Muscle of leg (tissue), 11 donors: Measurements from ENCODE around the gene TBC1D2B. TPM values are rescaled to one million over a fixed set of nuclear protein-coding genes. Genes with fewer than 3 reads are reported as not detected.

ENCODE experiments used
- DNase-seq: peaks from one replicate; pipeline ENCODE4 v3.0.0; 2013
- H3K27ac ChIP-seq: one replicate; pipeline ENCODE4 v1.5.1; 2013; ENCODE audit warnings: mild to moderate bottlenecking, low read length, control low read depth
- H3K27me3 ChIP-seq: one replicate; pipeline ENCODE4 v1.6.1; 2013; ENCODE audit warnings: low read length; ENCODE audit not compliant: control insufficient read depth, insufficient read depth
- H3K36me3 ChIP-seq: one replicate; pipeline ENCODE4 v1.6.1; 2013; ENCODE audit warnings: low read length; ENCODE audit not compliant: control insufficient read depth, insufficient read depth
- H3K4me1 ChIP-seq: one replicate; pipeline ENCODE4 v1.6.1; 2013; ENCODE audit warnings: low read length; ENCODE audit not compliant: control insufficient read depth, insufficient read depth
- H3K4me3 ChIP-seq: one replicate; pipeline ENCODE4 v1.5.1; 2013; ENCODE audit warnings: low read length, control low read depth
- H3K9me3 ChIP-seq: replicated peaks from 2 replicates; pipeline ENCODE4 v1.6.1; 2013; ENCODE audit warnings: low read depth, low read length; ENCODE audit not compliant: control insufficient read depth
- WGBS: methylation state at CpG from one replicate; pipeline ENCODE4 v1.1.5; 2013; ENCODE audit warnings: missing lambda C conversion rate; ENCODE audit not compliant: insufficient coverage; 5-methylcytosine and 5-hydroxymethylcytosine counted together
- polyA plus RNA-seq, 8 donors: library from polyadenylated mRNA; unstranded; fragments of 120-200 nt; gene quantifications; one replicate each; pipeline versions ENCODE4 v1.2.1 to v1.2.3, GENCODE V29; 2013; ENCODE audit warnings: inconsistent platforms in 1 of 8, low replicate concordance in 1 of 8; ENCODE audit not compliant: insufficient read length in 8 of 8, insufficient read depth in 1 of 8
- total RNA-seq: library from RNA; stranded (reverse); fragments of 120-200 nt; gene quantifications from one replicate; pipeline ENCODE4 v1.2.4, GENCODE V29; 2013

The TBC1D2B gene
- total and polyA plus RNA-seq, 9 donors: 21.5 to 38.4 (median 29.8) TPM

DNA sequence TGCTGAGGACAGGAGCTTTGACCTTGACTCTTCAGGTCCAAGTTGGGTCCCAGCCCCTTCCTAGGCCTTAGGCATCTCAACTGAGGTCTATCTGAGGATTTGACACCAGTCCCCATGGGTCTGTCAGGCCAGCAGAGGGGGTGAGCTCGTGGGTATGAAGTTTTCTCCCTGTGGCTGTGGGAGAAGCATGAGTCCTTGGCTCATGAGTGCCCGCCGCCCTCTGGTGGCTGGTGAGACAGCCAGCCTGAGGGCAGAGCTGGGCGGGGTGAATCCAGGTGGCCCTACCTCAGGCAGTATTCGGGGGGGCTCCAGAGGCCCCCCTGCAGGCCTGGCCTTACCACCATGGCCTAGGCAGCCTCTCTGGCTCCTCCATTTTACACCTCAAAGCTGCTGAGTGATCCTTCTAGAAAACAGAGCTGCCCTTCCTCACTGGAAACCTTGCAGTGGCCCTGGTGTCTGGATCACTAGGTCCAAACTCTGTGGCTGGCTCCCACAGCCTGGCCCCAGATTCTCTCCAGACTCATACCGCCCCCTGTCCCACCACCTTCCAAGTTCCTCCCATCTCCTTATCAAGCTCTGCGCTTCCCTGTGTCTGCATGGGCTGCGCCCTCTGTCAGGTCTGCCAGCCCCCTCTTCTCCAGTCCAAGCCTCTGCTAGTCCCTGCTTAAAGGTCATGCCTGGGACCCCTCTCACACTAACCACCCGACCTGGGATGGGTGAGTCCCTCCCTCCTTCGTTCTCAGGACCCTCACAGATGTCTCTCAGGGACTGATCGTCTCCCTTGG, 31.0 kb upstream of the TBC1D2B start:
- Histone ChIP-seq H3K27ac (no peak overlapping the region), H3K9me3 (no peaks in the 10 kb centered on the region), H3K4me3 (no peak overlapping the region), H3K4me1 (peaks cover 10% of the 10 kb centered on the region), H3K36me3 (no peaks in the 10 kb centered on the region), H3K27me3 (no peaks in the 10 kb centered on the region)
- DNase-seq: peak; percentile 85
- WGBS: 43% methylated on average over 11 of the region's 11 CpGs

DNA sequence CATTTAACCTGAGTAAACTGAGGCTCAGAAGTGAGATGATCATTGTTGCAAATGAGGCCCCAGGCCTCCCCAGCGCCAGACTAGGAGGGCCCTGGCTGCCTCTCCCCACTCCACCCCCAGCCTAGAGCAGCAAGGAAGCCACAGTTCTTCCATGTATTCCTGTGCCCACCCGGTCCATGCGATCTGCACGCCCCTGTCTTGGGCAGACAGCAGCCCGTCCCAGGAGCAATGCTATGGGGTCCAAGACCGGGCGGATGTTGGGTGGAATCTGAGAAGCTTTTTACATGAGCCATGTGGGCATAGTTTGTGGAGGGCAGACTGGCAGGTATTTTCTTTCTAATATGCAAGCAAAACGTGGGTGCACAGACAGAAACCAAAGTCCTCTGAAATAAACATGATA, 30.0 kb upstream of the TBC1D2B start:
- Histone ChIP-seq H3K27ac (no peak overlapping the region), H3K4me3 (no peak overlapping the region), H3K4me1 (peaks cover 18% of the 10 kb centered on the region), H3K36me3 (no peaks in the 10 kb centered on the region), H3K9me3 (no peaks in the 10 kb centered on the region), H3K27me3 (no peaks in the 10 kb centered on the region)
- 98% methylated on average over 7 of the region's 8 CpGs for WGBS
- no peak for DNase-seq

DNA sequence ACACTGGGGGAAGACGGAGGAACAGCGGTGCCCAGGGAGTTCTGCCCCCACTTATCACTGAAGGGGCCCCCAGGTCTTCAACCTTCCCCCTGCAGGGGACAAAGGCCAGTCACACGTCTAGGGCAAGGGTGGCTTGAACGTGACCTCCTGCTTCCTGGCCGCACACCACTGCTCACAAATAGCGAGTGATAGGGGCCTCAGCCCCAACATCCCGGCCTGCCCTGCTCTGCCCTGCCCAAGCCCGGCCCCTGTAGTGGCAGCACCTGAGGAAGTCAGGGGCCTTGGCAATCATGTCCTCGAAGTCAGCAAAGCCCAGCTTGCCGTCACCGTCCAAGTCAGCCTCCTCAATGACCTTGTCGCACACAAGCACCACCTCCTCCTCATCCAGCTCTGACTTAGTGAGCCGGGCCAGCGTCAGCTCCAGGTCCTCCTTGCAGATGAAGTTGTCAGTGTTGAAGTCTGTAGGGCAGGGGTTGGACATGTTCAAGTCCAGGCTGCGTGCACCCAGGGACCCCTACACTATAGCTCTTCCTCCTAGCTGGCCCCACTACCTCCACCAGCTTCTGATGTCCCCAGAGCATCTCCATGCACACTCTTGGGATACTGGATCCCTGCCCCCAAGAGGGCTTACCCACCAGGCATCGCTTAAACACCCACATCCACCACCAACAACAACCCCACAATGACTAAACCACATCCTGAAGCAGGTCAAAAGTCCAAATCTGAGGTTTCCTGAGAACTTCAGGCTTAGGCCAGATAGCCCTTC, 28.1 kb upstream of the TBC1D2B start:
- Histone ChIP-seq H3K4me1 (peaks cover 18% of the 10 kb centered on the region), H3K27me3 (no peaks in the 10 kb centered on the region), H3K27ac (no peak overlapping the region), H3K36me3 (no peaks in the 10 kb centered on the region), H3K4me3 (no peak overlapping the region), H3K9me3 (no peaks in the 10 kb centered on the region)
- WGBS: 90% methylated on average over 12 of the region's 16 CpGs
- DNase-seq: no peak

DNA sequence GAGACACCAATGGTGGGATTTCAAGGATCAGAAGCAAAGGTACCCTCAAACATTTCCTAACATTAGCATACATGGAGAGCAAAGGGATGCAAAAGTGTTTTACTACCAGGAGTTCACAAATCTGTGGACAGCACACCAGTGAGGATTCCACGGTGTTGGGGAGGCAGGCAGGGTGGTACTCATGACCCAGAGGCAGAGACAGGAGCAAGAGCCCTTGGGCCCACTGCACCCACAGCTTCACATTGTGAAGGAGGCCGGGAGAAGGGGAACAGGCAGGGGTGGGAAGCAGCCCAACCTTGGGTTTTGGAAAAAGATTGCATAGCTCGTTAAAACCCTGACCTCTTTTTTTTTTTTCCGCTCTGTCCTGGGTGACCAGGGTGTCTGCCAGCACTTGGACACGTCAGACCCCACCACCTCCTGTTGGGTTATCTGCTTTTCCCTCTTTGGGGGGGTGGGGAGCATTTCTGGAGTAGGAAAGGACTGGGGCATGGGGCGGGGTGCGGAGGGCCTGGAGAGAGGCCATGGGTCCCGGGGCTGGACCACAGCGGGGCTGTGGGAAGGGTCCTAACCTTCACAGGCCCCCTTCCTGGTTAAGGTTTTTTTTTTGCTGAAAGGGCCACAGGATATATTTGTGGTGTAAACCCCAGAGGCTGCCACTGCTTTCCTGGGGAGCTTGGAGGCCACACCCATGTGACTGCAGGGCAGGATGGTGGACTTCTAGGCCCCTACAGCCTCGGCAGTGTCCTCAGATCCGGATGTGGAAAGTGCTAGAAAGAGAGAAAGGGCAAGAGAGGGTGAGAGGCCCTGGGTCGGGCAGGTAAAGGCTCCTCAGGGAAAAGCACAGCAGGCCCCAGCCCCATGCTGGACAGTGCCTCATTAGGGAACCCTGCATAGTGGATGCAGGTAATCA, 27.3 kb upstream of the TBC1D2B start:
- no peak for DNase-seq
- no peaks in the 10 kb centered on the region for H3K27me3 ChIP-seq
- no peaks in the 10 kb centered on the region for H3K36me3 ChIP-seq
- H3K9me3 ChIP-seq: no peaks in the 10 kb centered on the region
- H3K4me3 ChIP-seq: no peak overlapping the region
- 69% methylated on average over 8 of the region's 12 CpGs for WGBS
- peak overlapping the region; percentile 20 for H3K27ac ChIP-seq
- H3K4me1 ChIP-seq: peaks cover 18% of the 10 kb centered on the region

DNA sequence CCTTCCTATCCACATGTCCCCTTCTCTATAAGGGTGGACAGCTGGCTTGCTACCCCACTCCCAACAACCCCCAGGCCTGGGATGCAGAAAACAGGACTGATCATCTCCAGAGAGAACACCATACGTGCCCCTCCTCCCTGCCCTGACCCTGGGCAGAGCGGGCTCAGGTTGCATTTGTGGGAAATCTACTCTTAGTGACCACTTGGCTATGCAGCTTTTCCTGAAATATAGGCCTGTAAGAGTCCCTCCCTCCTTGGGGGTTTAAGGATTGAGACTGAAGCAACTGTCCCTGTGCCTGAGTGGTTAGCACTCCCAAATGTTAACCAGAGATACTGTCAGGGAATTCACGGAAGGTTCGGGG, 26.6 kb upstream of the TBC1D2B start:
- WGBS: 80% methylated on average over 1 of the region's 4 CpGs
- Histone ChIP-seq H3K4me1 (peaks cover 18% of the 10 kb centered on the region), H3K27ac (no peak overlapping the region), H3K27me3 (peaks cover 2% of the 10 kb centered on the region), H3K4me3 (no peak overlapping the region), H3K36me3 (no peaks in the 10 kb centered on the region), H3K9me3 (no peaks in the 10 kb centered on the region)
- no peak for DNase-seq

DNA sequence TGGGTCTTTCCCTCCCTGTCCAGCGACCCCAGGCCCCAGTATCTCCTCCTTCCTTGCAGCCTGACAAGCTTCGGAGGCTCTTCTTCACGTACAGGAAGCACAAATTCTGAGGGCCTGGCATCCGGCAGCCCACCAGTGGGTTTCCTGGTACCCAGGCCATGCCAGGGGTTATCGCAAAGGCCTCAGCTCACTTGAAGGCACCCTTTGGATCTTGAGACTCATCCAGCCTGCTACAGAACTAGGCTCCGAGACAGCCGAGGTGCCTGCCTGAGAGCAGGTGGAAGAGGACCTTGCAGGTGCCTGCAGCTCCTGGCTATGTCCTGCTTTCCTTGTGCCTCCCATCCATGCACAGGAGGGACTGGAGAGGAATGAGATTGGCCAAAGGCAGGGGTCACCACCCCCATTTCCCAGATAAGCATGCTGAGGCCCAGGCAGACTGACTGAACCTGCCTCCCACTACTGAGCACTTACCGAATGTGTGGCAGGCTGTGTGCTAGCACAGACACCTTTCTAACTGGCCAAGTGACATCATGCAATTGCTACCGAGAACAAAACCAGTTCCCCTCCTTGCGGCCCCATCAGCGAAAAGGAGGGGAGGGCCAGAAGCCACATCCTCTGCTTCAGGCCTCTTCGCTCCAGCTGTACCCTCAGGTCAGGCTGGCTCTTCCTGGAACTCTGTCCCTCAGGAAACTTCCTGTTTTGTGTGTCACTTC, 26.1 kb upstream of the TBC1D2B start:
- peak; percentile 59 for DNase-seq
- Histone ChIP-seq H3K4me3 (no peak overlapping the region), H3K9me3 (no peaks in the 10 kb centered on the region), H3K4me1 (peaks cover 18% of the 10 kb centered on the region), H3K27me3 (peaks cover 2% of the 10 kb centered on the region), H3K27ac (no peak overlapping the region), H3K36me3 (no peaks in the 10 kb centered on the region)
- 67% methylated on average over 10 of the region's 12 CpGs for WGBS

DNA sequence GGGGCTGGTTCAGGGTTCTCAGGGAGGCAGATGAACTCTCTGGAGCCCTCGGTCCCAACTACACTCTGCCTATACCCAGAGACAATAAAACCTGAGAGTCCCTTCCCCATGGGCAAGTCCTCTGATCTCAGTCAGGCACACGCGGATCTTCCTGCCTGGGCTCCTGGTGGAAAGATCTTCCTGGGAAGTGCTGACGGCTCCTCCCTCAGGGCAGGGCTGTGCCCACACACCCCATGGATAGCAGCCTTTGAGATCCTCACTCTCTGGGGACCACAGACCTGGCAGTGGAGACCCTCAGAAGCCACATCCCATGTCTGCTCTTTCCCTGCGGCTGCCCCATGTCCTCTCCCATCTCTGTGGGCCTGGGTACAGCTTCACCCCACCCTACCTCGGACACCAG, 25.2 kb upstream of the TBC1D2B start:
- peaks cover 16% of the 10 kb centered on the region for H3K4me1 ChIP-seq
- 81% methylated on average over 5 of the region's 6 CpGs for WGBS
- no peak for DNase-seq
- peaks cover 5% of the 10 kb centered on the region for H3K27me3 ChIP-seq
- no peaks in the 10 kb centered on the region for H3K36me3 ChIP-seq
- no peaks in the 10 kb centered on the region for H3K9me3 ChIP-seq
- no peak overlapping the region for H3K27ac ChIP-seq
- H3K4me3 ChIP-seq: no peak overlapping the region

DNA sequence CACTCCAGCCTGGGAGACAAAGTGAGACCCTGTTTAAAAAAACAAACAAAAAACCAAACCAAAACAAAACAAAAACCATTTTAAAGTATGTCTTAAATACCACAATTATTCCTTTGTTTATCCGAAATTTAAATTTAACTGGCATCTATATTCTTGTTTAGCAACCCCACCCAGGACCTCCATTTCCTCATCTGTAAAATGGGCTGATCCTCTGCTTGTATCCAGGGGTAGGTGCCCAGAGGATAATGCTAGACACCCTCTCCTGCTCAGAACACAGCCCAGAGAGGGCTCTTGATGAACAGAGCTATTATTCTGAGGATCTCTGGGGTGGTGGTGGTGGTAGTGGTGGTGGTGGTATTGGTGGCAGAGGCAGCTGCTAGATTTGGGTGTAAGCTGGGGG, 24.7 kb upstream of the TBC1D2B start:
- H3K27me3 ChIP-seq: peaks cover 6% of the 10 kb centered on the region
- H3K4me3 ChIP-seq: no peak overlapping the region
- H3K4me1 ChIP-seq: peaks cover 16% of the 10 kb centered on the region
- no peaks in the 10 kb centered on the region for H3K9me3 ChIP-seq
- no peak for DNase-seq
- WGBS: no CpG with 5 or more reads among the region's 1 CpG
- H3K36me3 ChIP-seq: no peaks in the 10 kb centered on the region
- H3K27ac ChIP-seq: no peak overlapping the region

DNA sequence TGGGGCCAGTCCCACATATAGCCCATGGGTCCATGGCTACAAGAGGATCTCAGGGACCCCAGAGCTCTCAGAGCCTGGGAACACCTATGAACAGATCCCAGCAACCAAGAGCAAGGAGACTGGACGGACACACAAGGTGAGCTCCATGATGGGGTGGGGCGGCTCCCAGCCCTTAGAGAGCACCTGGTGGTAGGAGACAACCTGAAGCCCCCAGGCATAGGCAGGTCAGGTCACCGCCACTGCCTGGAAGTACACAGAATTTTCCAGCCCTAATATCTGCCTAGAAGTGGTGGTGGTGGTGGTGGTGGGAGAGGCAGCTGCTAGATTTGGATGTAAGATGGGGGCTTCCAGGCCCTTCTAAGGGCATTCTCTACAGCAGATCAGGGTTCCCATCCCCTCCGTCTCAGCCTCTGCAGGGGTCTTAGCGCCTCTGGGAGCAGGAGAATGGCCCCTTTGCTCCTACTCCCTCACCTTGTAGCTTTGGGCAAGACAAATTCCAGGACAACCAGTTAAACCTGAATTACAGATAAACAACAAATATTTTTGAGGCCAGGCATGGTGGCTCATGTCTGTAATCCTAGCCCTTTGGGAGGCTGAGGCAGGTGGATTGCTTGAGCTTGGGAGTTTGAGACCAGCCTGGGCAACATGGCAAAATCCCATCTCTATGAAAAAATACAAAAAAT, 24.1 kb upstream of the TBC1D2B start:
- Histone ChIP-seq H3K27ac (no peak overlapping the region), H3K4me3 (no peak overlapping the region), H3K4me1 (peaks cover 16% of the 10 kb centered on the region), H3K36me3 (no peaks in the 10 kb centered on the region), H3K9me3 (no peaks in the 10 kb centered on the region), H3K27me3 (peaks cover 6% of the 10 kb centered on the region)
- DNase-seq: no peak
- WGBS: 96% methylated on average over 4 of the region's 5 CpGs
